Mesendoderm (in vitro differentiated cells): Measurements from ENCODE around the gene C20orf173.
A peak's percentile ranks its signal among the peaks of the same experiment; 100 is the strongest.

Source experiments
- DNase-seq: peaks from one replicate; pipeline ENCODE4 v3.0.0; 2013
- H2AK5ac ChIP-seq: 2 replicates; pipeline ENCODE4 v1.6.1; 2013; ENCODE audit warnings: low read length, inconsistent platforms
- H2BK120ac ChIP-seq: 2 replicates; pipeline ENCODE4 v1.6.1; 2013; ENCODE audit warnings: low read depth, mild to moderate bottlenecking, low read length, moderate library complexity, mixed read lengths
- H2BK15ac ChIP-seq: replicated peaks from 2 replicates; pipeline ENCODE4 v1.6.1; 2013; ENCODE audit warnings: low read depth, mild to moderate bottlenecking, moderate library complexity
- H2BK5ac ChIP-seq: 2 replicates; pipeline ENCODE4 v1.6.1; 2013; ENCODE audit warnings: low read length, inconsistent platforms
- H3K18ac ChIP-seq: 2 replicates; pipeline ENCODE4 v1.6.1; 2013; ENCODE audit warnings: mild to moderate bottlenecking, low read length, mixed read lengths
- H3K23ac ChIP-seq: one replicate; pipeline ENCODE4 v1.6.1; 2013; ENCODE audit warnings: low read length
- H3K27ac ChIP-seq: 2 replicates; pipeline ENCODE4 v1.5.1; 2013; ENCODE audit warnings: low read depth, mild to moderate bottlenecking, inconsistent platforms, low read length, moderate library complexity
- H3K27me3 ChIP-seq: 2 replicates; pipeline ENCODE4 v1.6.1; 2013; ENCODE audit warnings: low read length, control low read depth, mild to moderate bottlenecking, inconsistent platforms; ENCODE audit not compliant: insufficient read depth, poor library complexity
- H3K36me3 ChIP-seq: 2 replicates; pipeline ENCODE4 v1.6.1; 2013; ENCODE audit warnings: low read length, inconsistent platforms; ENCODE audit not compliant: control insufficient read depth, insufficient read depth
- H3K4ac ChIP-seq: one replicate; pipeline ENCODE4 v1.6.1; 2013; ENCODE audit warnings: low read depth, mild to moderate bottlenecking, low read length, moderate library complexity
- H3K4me1 ChIP-seq: 2 replicates; pipeline ENCODE4 v1.6.1; 2013; ENCODE audit warnings: low read depth, low read length, inconsistent platforms; ENCODE audit not compliant: control insufficient read depth
- H3K4me2 ChIP-seq: 2 replicates; pipeline ENCODE4 v1.6.1; 2013; ENCODE audit warnings: low read length
- H3K4me3 ChIP-seq: 2 replicates; pipeline ENCODE4 v1.5.1; 2013; ENCODE audit warnings: mild to moderate bottlenecking, low read length
- H3K56ac ChIP-seq: one replicate; pipeline ENCODE4 v1.6.1; 2013; ENCODE audit warnings: low read length
- H3K79me1 ChIP-seq: 2 replicates; pipeline ENCODE4 v1.6.1; 2013; ENCODE audit warnings: low read length, inconsistent platforms
- H3K79me2 ChIP-seq: 2 replicates; pipeline ENCODE4 v1.6.1; 2013; ENCODE audit warnings: mild to moderate bottlenecking, low read length; ENCODE audit not compliant: control insufficient read depth, insufficient read depth
- H3K9ac ChIP-seq: 2 replicates; pipeline ENCODE4 v1.6.1; 2013; ENCODE audit warnings: low read length, inconsistent platforms
- H4K5ac ChIP-seq: one replicate; pipeline ENCODE4 v1.6.1; 2013; ENCODE audit warnings: low read length
- H4K8ac ChIP-seq: one replicate; pipeline ENCODE4 v1.6.1; 2013; ENCODE audit warnings: low read depth, mild to moderate bottlenecking, control low read depth, low read length, moderate library complexity
- WGBS: extraction: QIAGEN DNeasy Blood & Tissue Kit; methylation state at CpG from one replicate; pipeline ENCODE4 v1.1.7; 2013; ENCODE audit warnings: low lambda C conversion rate, missing lambda C conversion rate; ENCODE audit not compliant: insufficient coverage; ENCODE audit errors: extremely low coverage; 5-methylcytosine and 5-hydroxymethylcytosine counted together

Gene C20orf173

GRCh38 chr20:35517125-35517524 lies 12.3 kb downstream of the C20orf173 start:
- Histone ChIP-seq H3K79me2 (no peaks in the 10 kb centered on the region), H3K18ac (no peak overlapping the region), H4K8ac (no peak overlapping the region), H3K4me3 (no peak overlapping the region), H3K4me2 (no peak overlapping the region), H3K36me3 (peaks cover under 1% of the 10 kb centered on the region), H3K4me1 (no peaks in the 10 kb centered on the region), H2BK5ac (no peak overlapping the region), H3K4ac (no peak overlapping the region), H3K27ac (no peak overlapping the region), H2BK120ac (no peak overlapping the region), H3K27me3 (no peaks in the 10 kb centered on the region), H2AK5ac (no peak overlapping the region), H3K79me1 (no peaks in the 10 kb centered on the region), H3K9ac (no peak overlapping the region), H3K56ac (no peak overlapping the region), H2BK15ac (no peak overlapping the region), H4K5ac (no peak overlapping the region), H3K23ac (no peak overlapping the region)
- DNase-seq = no peak
- no CpG with 5 or more reads among the region's 1 CpG for WGBS

- no peak overlapping the region for H2BK5ac ChIP-seq
- no peaks in the 10 kb centered on the region for H3K4me1 ChIP-seq
- no peak overlapping the region for H2AK5ac ChIP-seq
- H2BK120ac ChIP-seq = no peak overlapping the region
- H3K18ac ChIP-seq = no peak overlapping the region
- H3K4me3 ChIP-seq = no peak overlapping the region
- peaks cover 4% of the 10 kb centered on the region for H3K36me3 ChIP-seq
- H3K27me3 ChIP-seq = no peaks in the 10 kb centered on the region
- DNase-seq = no peak
- no peak overlapping the region for H3K23ac ChIP-seq
- no peaks in the 10 kb centered on the region for H3K79me2 ChIP-seq
- H3K56ac ChIP-seq = no peak overlapping the region
- H3K79me1 ChIP-seq = no peaks in the 10 kb centered on the region
- H3K27ac ChIP-seq = no peak overlapping the region
- H3K4ac ChIP-seq = no peak overlapping the region
- no peak overlapping the region for H3K4me2 ChIP-seq
- H4K8ac ChIP-seq = no peak overlapping the region
- no peak overlapping the region for H3K9ac ChIP-seq
- no peak overlapping the region for H2BK15ac ChIP-seq
- H4K5ac ChIP-seq = no peak overlapping the region
- WGBS = no CpG with 5 or more reads among the region's 3 CpGs
Observed at GRCh38 chr20:35515949-35516645, 13.4 kb downstream of the C20orf173 start.

GRCh38 chr20:35515341-35515740 lies 14.1 kb downstream of the C20orf173 start:
- H2AK5ac ChIP-seq = no peak overlapping the region
- DNase-seq = no peak
- H3K56ac ChIP-seq = no peak overlapping the region
- H3K18ac ChIP-seq = no peak overlapping the region
- H3K23ac ChIP-seq = no peak overlapping the region
- WGBS = no CpG with 5 or more reads among the region's 4 CpGs
- no peaks in the 10 kb centered on the region for H3K27me3 ChIP-seq
- no peaks in the 10 kb centered on the region for H3K79me1 ChIP-seq
- no peak overlapping the region for H2BK120ac ChIP-seq
- no peak overlapping the region for H3K4me3 ChIP-seq
- H3K4ac ChIP-seq = no peak overlapping the region
- H4K8ac ChIP-seq = no peak overlapping the region
- no peak overlapping the region for H3K27ac ChIP-seq
- H2BK5ac ChIP-seq = no peak overlapping the region
- H3K4me2 ChIP-seq = no peak overlapping the region
- no peak overlapping the region for H3K9ac ChIP-seq
- H3K79me2 ChIP-seq = no peaks in the 10 kb centered on the region
- H3K36me3 ChIP-seq = peaks cover 4% of the 10 kb centered on the region
- H2BK15ac ChIP-seq = no peak overlapping the region
- no peak overlapping the region for H4K5ac ChIP-seq
- H3K4me1 ChIP-seq = no peaks in the 10 kb centered on the region

- H2AK5ac ChIP-seq = no peak overlapping the region
- no peak overlapping the region for H3K56ac ChIP-seq
- no peak overlapping the region for H4K5ac ChIP-seq
- no peak overlapping the region for H3K4me2 ChIP-seq
- DNase-seq = no peak
- no peak overlapping the region for H2BK5ac ChIP-seq
- no peaks in the 10 kb centered on the region for H3K27me3 ChIP-seq
- no peak overlapping the region for H2BK15ac ChIP-seq
- WGBS = no CpG with 5 or more reads among the region's 11 CpGs
- H2BK120ac ChIP-seq = no peak overlapping the region
- H3K4me3 ChIP-seq = no peak overlapping the region
- H3K79me1 ChIP-seq = no peaks in the 10 kb centered on the region
- no peak overlapping the region for H4K8ac ChIP-seq
- no peak overlapping the region for H3K4ac ChIP-seq
- no peak overlapping the region for H3K18ac ChIP-seq
- H3K9ac ChIP-seq = no peak overlapping the region
- H3K4me1 ChIP-seq = no peaks in the 10 kb centered on the region
- H3K79me2 ChIP-seq = no peaks in the 10 kb centered on the region
- no peak overlapping the region for H3K27ac ChIP-seq
- H3K36me3 ChIP-seq = peaks cover 6% of the 10 kb centered on the region
- H3K23ac ChIP-seq = no peak overlapping the region
Observed at GRCh38 chr20:35514371-35514932, 15.0 kb downstream of the C20orf173 start.

- Histone ChIP-seq H3K9ac (no peak overlapping the region), H3K56ac (no peak overlapping the region), H4K8ac (no peak overlapping the region), H3K4me3 (no peak overlapping the region), H3K4ac (no peak overlapping the region), H3K79me1 (no peaks in the 10 kb centered on the region), H2BK5ac (no peak overlapping the region), H2BK120ac (no peak overlapping the region), H4K5ac (no peak overlapping the region), H2BK15ac (no peak overlapping the region), H3K18ac (no peak overlapping the region), H3K4me2 (no peak overlapping the region), H3K23ac (no peak overlapping the region), H3K4me1 (no peaks in the 10 kb centered on the region), H3K27ac (no peak overlapping the region), H3K27me3 (no peaks in the 10 kb centered on the region), H2AK5ac (no peak overlapping the region), H3K36me3 (peaks cover 7% of the 10 kb centered on the region), H3K79me2 (no peaks in the 10 kb centered on the region)
- DNase-seq = peak; percentile 46
- WGBS = no CpG with 5 or more reads among the region's 2 CpGs
Observed at GRCh38 chr20:35511814-35512420, 17.5 kb downstream of the C20orf173 start.
